GM18526 (cell line): ENCODE measurements around the gene PHLPP1.

Source experiments
- POLR2A ChIP-seq: IDR thresholded peaks from 3 replicates; pipeline ENCODE4 v1.6.1; 2011; ENCODE audit not compliant: insufficient read length; ENCODE audit errors: extremely low read depth

The PHLPP1 gene

DNA sequence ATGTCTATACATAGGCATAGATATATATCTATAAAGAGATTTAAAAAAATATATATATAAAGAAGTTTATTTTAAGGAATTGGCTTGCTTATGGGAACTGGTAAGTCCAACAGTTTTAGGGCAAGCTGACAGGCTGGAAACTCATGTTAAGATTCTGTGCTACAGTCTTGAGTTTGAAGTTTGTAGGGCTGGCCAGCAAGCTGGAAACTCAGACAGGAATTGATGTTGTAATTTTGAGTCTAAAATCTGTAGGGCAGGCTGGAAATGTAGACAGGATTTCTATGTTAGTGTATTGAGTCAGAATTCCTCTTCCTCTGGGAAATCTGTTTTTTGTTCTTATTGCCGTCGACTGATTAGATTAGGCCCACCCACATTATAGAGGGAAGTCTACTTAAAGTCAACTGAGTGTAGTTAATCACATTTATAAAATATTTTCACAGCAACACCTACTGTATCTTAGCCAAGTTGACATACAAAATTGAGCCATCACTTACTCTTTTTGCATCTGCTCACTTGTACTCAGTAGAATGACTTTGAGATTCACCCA, 60.8 kb downstream of the PHLPP1 start:
- TF ChIP-seq POLR2A, result no peak

GRCh38 chr18:62777814-62778213, 62.5 kb downstream of the PHLPP1 start:
- no peak for TF ChIP-seq POLR2A

GRCh38 chr18:62778976-62779869, 63.9 kb downstream of the PHLPP1 start:
- TF ChIP-seq POLR2A, result no peak

- no peak for TF ChIP-seq POLR2A
Observed at GRCh38 chr18:62781262-62781661, 65.9 kb downstream of the PHLPP1 start.

GRCh38 chr18:62781893-62782292, 66.6 kb downstream of the PHLPP1 start:
- TF ChIP-seq POLR2A, result no peak

DNA sequence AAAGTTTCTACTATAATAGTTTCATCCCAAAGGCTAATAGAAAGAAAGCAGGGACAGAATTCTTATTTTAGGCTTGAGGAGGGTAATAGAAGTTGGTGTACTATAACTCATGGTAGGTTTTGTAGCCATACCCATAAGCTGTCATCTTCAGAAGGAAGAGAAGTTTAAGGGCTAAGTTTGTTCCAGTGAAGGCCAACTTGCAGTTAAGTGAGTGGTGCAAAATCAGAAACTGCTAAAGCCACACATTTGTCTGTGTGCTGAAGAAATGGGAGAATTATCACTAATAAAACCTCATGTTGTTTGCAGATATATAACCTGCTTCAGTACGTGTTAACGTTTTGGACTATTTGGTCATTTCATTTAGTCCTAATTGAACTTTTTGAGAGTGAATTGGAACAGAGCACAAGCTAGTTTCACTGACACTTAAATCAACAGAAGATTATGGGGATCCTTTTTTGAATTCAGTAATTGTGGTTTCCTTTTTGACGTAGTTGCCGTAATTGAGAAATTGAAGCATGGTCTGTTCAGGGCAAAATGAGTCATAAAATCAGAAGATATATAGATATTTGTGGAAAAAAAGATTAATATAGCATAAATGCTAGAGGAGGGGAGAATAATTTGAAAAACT, 69.1 kb downstream of the PHLPP1 start:
- TF ChIP-seq POLR2A, result no peak

- TF ChIP-seq POLR2A, result no peak
Observed at GRCh38 chr18:62784966-62785413, 69.6 kb downstream of the PHLPP1 start.

DNA sequence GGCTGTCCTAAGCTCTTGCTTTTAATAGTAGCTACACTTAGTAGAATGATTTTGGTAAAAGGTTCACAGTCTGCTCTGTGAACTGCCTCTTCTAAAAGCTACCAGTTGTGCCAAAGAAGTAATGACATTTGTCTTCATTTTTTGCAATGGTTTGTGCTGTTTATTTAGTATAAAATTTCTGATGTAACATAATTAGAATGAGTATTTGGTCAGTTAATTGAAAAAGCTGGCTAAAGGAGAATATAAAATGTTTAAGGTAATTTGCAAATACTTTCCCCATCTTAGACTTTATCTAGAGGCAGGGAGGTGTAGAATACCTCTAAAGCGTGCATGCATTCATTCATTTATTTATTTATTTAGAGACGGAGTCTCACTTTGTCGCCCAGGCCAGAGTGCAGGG, 71.3 kb downstream of the PHLPP1 start:
- no peak for TF ChIP-seq POLR2A

DNA sequence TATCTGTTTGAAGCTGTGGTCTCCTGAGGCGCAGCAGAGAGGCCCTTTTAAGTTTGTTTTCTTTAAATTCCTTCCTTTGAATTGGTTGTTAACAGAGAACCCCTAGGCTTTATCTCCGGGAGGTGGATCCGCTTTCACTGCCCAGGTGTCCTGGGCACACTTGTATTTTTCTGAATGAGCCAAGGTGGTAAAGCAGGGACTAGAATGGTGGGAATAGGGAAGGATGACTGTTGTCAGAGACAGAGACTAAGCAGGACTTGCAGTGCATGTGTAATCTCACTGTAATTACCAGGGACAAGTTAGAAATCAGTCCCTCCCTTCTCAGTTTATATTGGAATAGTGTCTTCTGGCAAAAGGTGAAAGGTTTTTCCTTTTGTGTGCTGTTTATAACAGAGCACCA, 72.8 kb downstream of the PHLPP1 start:
- no peak for TF ChIP-seq POLR2A

GRCh38 chr18:62788876-62789275, 73.5 kb downstream of the PHLPP1 start:
- TF ChIP-seq POLR2A, result no peak

GRCh38 chr18:62790871-62791772, 75.8 kb downstream of the PHLPP1 start:
- no peak for TF ChIP-seq POLR2A

GRCh38 chr18:62792016-62792415, 76.7 kb downstream of the PHLPP1 start:
- no peak for TF ChIP-seq POLR2A

- TF ChIP-seq POLR2A, result no peak
Observed at GRCh38 chr18:62795813-62796212, 80.5 kb downstream of the PHLPP1 start.

GRCh38 chr18:62796216-62796621, 80.9 kb downstream of the PHLPP1 start:
- no peak for TF ChIP-seq POLR2A

- TF ChIP-seq POLR2A, result no peak
Observed at GRCh38 chr18:62797329-62797728, 82.0 kb downstream of the PHLPP1 start.

DNA sequence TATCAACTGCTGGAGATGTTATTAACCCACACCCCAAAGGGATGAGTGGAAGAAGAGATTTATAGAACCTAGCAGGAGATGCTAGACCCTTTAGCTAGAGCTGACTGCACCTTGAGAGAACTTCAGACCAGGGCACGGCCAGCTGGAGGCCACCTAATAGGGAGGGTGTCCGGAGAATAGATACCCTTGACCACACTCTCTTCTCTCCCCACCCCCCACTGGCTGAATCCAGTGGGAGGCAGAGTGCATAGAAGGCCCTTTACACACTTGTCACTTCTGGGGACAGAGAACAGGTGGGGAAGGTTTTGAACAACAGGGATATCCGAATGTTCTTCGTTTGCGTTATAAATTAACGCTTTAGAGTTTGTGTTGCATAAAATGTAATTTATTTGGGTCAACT, 84.6 kb downstream of the PHLPP1 start:
- no peak for TF ChIP-seq POLR2A

GRCh38 chr18:62802523-62802922, 87.2 kb downstream of the PHLPP1 start:
- TF ChIP-seq POLR2A, result no peak
